Placental pericyte (primary cell): ENCODE results near the gene KCNE4. TPM values are rescaled to one million over a fixed set of nuclear protein-coding genes. Genes with fewer than 3 reads are reported as not detected.

ENCODE experiments used
- total RNA-seq: library from RNA; depleted of rRNA; stranded (reverse); fragments of >200 nt; gene quantifications from 2 replicates; pipeline ENCODE4 v1.2.3, GENCODE V29; 2012

The KCNE4 gene
- total RNA-seq, result 2.4 and 3.1 TPM in 2 replicates

GRCh38 chr2:223051693-223052289 lies at the start of gene KCNE4:
Gene KCNE4, plus strand, starts transcription at chr2:223052190. Its CDS starts 641 bp downstream, at chr2:223052831.

Other genes starting within 250 kb of the KCNE4 start
- gene ACSL3, start 191.2 kb upstream of the KCNE4 start, total RNA-seq, result 151 and 196 TPM in 2 replicates